ENCODE measurements around the gene THPO.

- TF ChIP-seq CTCF (IDR thresholded peaks at IDR 0.05) (no peak), POLR2AphosphoS5 (IDR thresholded peaks at IDR 0.05) (no peak), POLR2A (IDR thresholded peaks at IDR 0.05) (no peak), EP300 (IDR thresholded peaks at IDR 0.05) (no peak)
These were observed 6.3 kb upstream of the THPO start for GRCh38 chr3:184384342-184384741.

All from gastroesophageal sphincter (tissue), 3 donors.